ENCODE measurements around the gene DENND5B.
"Not testable (repeated sequence)": the region's sequence is repeated elsewhere in the genome, so short reads cannot be mapped to it uniquely, and the experiment has no call there.

Gene DENND5B

DNA sequence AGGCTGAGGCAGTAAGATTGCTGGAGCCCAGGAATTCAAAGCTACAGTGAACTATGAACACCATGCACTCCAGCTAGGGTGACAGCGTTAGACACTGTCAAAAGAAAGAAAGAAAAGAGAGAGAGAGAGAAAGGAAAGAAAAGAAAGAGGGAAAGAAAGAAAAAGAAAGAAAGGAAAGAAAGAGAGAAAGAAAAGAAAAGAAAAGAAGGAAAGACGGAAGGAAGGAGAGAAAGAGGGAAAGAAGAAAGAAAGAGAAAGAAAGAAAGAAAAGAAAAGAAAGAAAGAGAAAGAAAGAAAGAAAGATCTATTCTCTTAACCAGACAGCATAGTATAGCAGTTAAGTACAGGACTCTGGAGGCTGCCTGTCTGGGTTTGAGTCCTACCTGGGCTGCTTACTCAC is 21.9 kb upstream of the DENND5B start:
- H3K27me3 ChIP-seq (ENCODE audit: insufficient read depth, poor library complexity, severe bottlenecking), result no peaks in the 10 kb centered on the region
- no peak overlapping the region for H3K27ac ChIP-seq (replicated peaks)
- H3K4me3 ChIP-seq (replicated peaks; ENCODE audit: insufficient read depth, low read length), result no peak overlapping the region
- DNase-seq (ENCODE audit: low read depth in 1 of 2, low spot score in 1 of 2), result no peak
- TF ChIP-seq GABPA (IDR thresholded peaks at IDR 0.05; ENCODE audit: low read depth) (no peak), CTCF (IDR thresholded peaks at IDR 0.05; ENCODE audit: insufficient read depth, low read length) (no peak), REST (IDR thresholded peaks at IDR 0.05; ENCODE audit: insufficient replicate concordance, low read depth) (no peak), POLR2AphosphoS5 (IDR thresholded peaks at IDR 0.05; ENCODE audit: low read depth) (no peak), SPI1 (IDR thresholded peaks at IDR 0.05; ENCODE audit: borderline replicate concordance, low read depth) (no peak)

- H3K27me3 ChIP-seq (ENCODE audit: insufficient read depth, poor library complexity, severe bottlenecking); H3K4me3 ChIP-seq (replicated peaks; ENCODE audit: insufficient read depth, low read length); DNase-seq (ENCODE audit: low read depth in 1 of 2, low spot score in 1 of 2); H3K27ac ChIP-seq (replicated peaks): not testable (repeated sequence)
These were observed 17.4 kb upstream of the DENND5B start for GRCh38 chr12:31608299-31608698.

GRCh38 chr12:31605531-31605930 is 14.6 kb upstream of the DENND5B start:
- no peak for DNase-seq (ENCODE audit: low read depth in 1 of 2, low spot score in 1 of 2)
- no peak overlapping the region for H3K4me3 ChIP-seq (replicated peaks; ENCODE audit: insufficient read depth, low read length)
- H3K27ac ChIP-seq (replicated peaks), result no peak overlapping the region
- TF ChIP-seq CTCF (IDR thresholded peaks at IDR 0.05; ENCODE audit: insufficient read depth, low read length) (no peak), POLR2AphosphoS5 (IDR thresholded peaks at IDR 0.05; ENCODE audit: low read depth) (no peak), REST (IDR thresholded peaks at IDR 0.05; ENCODE audit: insufficient replicate concordance, low read depth) (no peak), SPI1 (IDR thresholded peaks at IDR 0.05; ENCODE audit: borderline replicate concordance, low read depth) (no peak), GABPA (IDR thresholded peaks at IDR 0.05; ENCODE audit: low read depth) (no peak)
- H3K27me3 ChIP-seq (ENCODE audit: insufficient read depth, poor library complexity, severe bottlenecking), result no peaks in the 10 kb centered on the region

DNA sequence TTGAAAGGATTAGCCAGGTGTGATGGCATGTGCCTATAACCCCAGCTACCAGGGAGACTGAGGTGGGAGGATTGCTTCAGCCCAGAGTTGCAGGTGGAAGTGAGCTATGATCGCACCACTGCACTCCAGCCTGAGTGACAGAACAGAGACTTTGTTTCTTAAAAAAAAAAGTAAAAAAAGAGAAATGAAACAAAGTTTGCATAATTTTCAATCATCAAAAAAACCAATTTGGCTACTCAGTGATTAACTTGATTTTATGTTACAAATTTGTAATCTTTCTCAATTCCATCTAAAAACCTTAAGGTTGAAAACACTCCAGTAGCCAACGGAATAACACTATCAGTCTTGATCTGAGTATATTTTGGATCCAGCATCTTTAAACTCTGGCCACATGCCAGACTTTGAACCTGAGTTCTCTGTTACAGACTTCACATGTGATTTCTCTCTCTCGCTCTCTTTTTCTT is 12.6 kb upstream of the DENND5B start:
- no peak overlapping the region for H3K27ac ChIP-seq (replicated peaks)
- no peak overlapping the region for H3K4me3 ChIP-seq (replicated peaks; ENCODE audit: insufficient read depth, low read length)
- DNase-seq (ENCODE audit: low read depth in 1 of 2, low spot score in 1 of 2), result no peak
- no peak for TF ChIP-seq SPI1 (IDR thresholded peaks at IDR 0.05; ENCODE audit: borderline replicate concordance, low read depth)
- no peaks in the 10 kb centered on the region for H3K27me3 ChIP-seq (ENCODE audit: insufficient read depth, poor library complexity, severe bottlenecking)

DNA sequence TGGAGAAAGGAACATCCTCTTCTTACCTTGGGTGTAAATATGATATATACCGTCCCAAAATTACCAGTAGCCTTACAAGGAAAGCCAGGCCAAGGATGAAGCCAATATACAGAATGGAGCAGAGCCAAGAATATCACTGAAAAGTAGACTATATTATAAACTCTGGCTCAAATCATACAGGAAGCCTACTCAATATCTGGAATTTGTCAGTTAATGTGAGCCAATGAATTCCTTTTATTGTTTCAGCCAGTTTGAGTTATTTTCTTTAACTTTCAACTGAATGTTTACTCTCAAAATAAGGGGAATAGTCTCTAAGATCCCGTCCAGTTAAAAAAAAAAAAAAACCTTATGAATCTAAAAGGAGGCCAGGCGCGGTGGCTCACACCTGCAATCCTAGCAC is 9.8 kb upstream of the DENND5B start:
- Histone ChIP-seq H3K27ac (replicated peaks) (no peak overlapping the region), H3K4me3 (replicated peaks; ENCODE audit: insufficient read depth, low read length) (no peak overlapping the region)
- TF ChIP-seq SPI1 (IDR thresholded peaks at IDR 0.05; ENCODE audit: borderline replicate concordance, low read depth) (no peak), REST (IDR thresholded peaks at IDR 0.05; ENCODE audit: insufficient replicate concordance, low read depth) (no peak), CTCF (IDR thresholded peaks at IDR 0.05; ENCODE audit: insufficient read depth, low read length) (no peak), POLR2AphosphoS5 (IDR thresholded peaks at IDR 0.05; ENCODE audit: low read depth) (no peak), GABPA (IDR thresholded peaks at IDR 0.05; ENCODE audit: low read depth) (no peak)

More for the DNA sequence above, 9.8 kb upstream of the DENND5B start:
- no peak for DNase-seq (ENCODE audit: low read depth in 1 of 2, low spot score in 1 of 2)
- no peaks in the 10 kb centered on the region for H3K27me3 ChIP-seq (ENCODE audit: insufficient read depth, poor library complexity, severe bottlenecking)
